A549 (cell line): ENCODE data around the gene TRIM38.

Experiments used
- CBX8 ChIP-seq: fragments of 200-600 bp; sonication (generic); IDR thresholded peaks from 2 replicates; pipeline ENCODE4 v1.6.1; 2016
- EHMT2 ChIP-seq: fragments of 200-600 bp; sonication (generic); IDR thresholded peaks from 2 replicates; pipeline ENCODE4 v1.6.1; 2016; ENCODE audit warnings: antibody characterized with exemption, low read depth, mild to moderate bottlenecking, moderate library complexity
- POLR2A ChIP-seq: IDR thresholded peaks from 2 replicates; pipeline ENCODE4 v1.6.1; 2012; ENCODE audit warnings: mild to moderate bottlenecking, low read length
- RFX5 ChIP-seq: fragments of 450-650 bp; IDR thresholded peaks from 2 replicates; pipeline ENCODE4 v1.7.1; 2014; ENCODE audit warnings: antibody characterized with exemption, mild to moderate bottlenecking, moderate library complexity
- RNF2 ChIP-seq: fragments of 200-600 bp; sonication (generic); IDR thresholded peaks from 2 replicates; pipeline ENCODE4 v1.6.1; 2016; ENCODE audit warnings: low read depth, mild to moderate bottlenecking, antibody characterized with exemption, moderate library complexity, borderline replicate concordance
- TF ChIP-seq, protein P1 (sequence below): fragments of >200 bp; sonication (Bioruptor Twin); formaldehyde crosslinking; IDR thresholded peaks from 3 replicates; pipeline ENCODE4 v1.5.1; 2016
- TF ChIP-seq, protein P2 (sequence below): IDR thresholded peaks from 2 replicates; pipeline ENCODE4 v1.6.1; 2012

DNA sequence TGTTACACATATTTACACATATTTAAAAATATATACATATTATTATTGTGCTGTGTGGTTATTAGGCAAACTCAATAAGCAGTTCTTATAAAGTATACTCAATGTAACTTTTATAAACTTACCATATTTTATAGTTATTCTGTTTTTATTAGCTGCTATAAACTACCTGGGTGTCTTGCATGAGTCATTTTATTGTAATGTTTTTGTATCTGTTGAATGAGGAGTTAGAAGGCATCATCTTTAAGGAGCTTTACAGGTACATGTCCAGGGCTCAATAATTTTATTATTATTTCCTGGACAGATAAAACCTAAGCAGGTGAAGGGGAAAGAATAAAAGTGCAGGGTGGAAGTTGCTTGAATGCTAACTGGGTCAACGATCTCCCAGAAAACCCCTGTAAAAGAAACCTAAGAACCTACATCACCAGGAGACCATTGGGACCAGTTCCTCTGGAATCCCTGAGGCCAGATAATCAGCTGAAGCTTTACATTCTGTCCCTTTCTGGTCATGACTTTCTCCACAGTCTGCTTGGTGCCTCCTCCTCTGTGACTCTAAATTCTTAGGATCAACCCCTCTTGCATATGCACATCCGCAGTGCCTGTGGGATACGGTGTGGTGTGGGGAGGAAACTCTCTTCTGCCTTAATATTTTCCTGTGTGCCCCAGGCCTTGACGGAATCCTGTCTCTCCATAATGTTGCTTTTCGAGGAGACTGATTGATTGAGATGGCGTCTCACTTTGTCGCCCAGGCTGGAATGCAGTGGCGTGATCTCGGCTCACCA lies 38.0 kb downstream of the TRIM38 start:
- TF ChIP-seq RFX5 (no peak), RNF2 (no peak), CBX8 (no peak), POLR2A (no peak), EHMT2 (no peak)
- TF ChIP-seq, protein P1, sequence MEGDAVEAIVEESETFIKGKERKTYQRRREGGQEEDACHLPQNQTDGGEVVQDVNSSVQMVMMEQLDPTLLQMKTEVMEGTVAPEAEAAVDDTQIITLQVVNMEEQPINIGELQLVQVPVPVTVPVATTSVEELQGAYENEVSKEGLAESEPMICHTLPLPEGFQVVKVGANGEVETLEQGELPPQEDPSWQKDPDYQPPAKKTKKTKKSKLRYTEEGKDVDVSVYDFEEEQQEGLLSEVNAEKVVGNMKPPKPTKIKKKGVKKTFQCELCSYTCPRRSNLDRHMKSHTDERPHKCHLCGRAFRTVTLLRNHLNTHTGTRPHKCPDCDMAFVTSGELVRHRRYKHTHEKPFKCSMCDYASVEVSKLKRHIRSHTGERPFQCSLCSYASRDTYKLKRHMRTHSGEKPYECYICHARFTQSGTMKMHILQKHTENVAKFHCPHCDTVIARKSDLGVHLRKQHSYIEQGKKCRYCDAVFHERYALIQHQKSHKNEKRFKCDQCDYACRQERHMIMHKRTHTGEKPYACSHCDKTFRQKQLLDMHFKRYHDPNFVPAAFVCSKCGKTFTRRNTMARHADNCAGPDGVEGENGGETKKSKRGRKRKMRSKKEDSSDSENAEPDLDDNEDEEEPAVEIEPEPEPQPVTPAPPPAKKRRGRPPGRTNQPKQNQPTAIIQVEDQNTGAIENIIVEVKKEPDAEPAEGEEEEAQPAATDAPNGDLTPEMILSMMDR = no peak
- TF ChIP-seq, protein P2, sequence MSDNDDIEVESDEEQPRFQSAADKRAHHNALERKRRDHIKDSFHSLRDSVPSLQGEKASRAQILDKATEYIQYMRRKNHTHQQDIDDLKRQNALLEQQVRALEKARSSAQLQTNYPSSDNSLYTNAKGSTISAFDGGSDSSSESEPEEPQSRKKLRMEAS = no peak
